ENCODE measurements around the gene UBE2C. TPM values are rescaled to one million over a fixed set of nuclear protein-coding genes. Genes with fewer than 3 reads are reported as not detected.

Gene UBE2C
- total RNA-seq, 1 donor from 2014 or later: 33.0 TPM

GRCh38 chr20:45857882-45858216 lies 45.4 kb downstream of the UBE2C start:
- Mint-ChIP-seq H3K4me3 (ENCODE audit: unreplicated experiment) (peak overlapping the region; percentile 95), H3K36me3 (ENCODE audit: unreplicated experiment) (no peaks in the 10 kb centered on the region), H3K4me1 (ENCODE audit: low read depth, unreplicated experiment) (peaks cover 6% of the 10 kb centered on the region), H3K27ac (ENCODE audit: unreplicated experiment) (peak overlapping the region; percentile 95), H3K9me3 (ENCODE audit: unreplicated experiment) (peaks cover 4% of the 10 kb centered on the region), H3K27me3 (ENCODE audit: unreplicated experiment) (peaks cover 5% of the 10 kb centered on the region)
- no peak for TF ChIP-seq CTCF (IDR thresholded peaks at IDR 0.05; ENCODE audit: partially characterized antibody, unreplicated experiment)
- DNase-seq: peak; percentile 49

- H3K9me3 Mint-ChIP-seq (ENCODE audit: unreplicated experiment): peaks cover 4% of the 10 kb centered on the region
- peaks cover 4% of the 10 kb centered on the region for H3K4me1 Mint-ChIP-seq (ENCODE audit: low read depth, unreplicated experiment)
- DNase-seq: no peak
- H3K36me3 Mint-ChIP-seq (ENCODE audit: unreplicated experiment): no peaks in the 10 kb centered on the region
- peaks cover 5% of the 10 kb centered on the region for H3K27me3 Mint-ChIP-seq (ENCODE audit: unreplicated experiment)
- no peak overlapping the region for H3K4me3 Mint-ChIP-seq (ENCODE audit: unreplicated experiment)
- H3K27ac Mint-ChIP-seq (ENCODE audit: unreplicated experiment): no peak overlapping the region
- no peak for TF ChIP-seq CTCF (IDR thresholded peaks at IDR 0.05; ENCODE audit: partially characterized antibody, unreplicated experiment)
Measured at GRCh38 chr20:45859916-45860315, 47.5 kb downstream of the UBE2C start.

GRCh38 chr20:45860560-45861220 lies 48.2 kb downstream of the UBE2C start:
- Mint-ChIP-seq H3K9me3 (ENCODE audit: unreplicated experiment) (peaks cover 4% of the 10 kb centered on the region), H3K4me1 (ENCODE audit: low read depth, unreplicated experiment) (peaks cover 4% of the 10 kb centered on the region), H3K27ac (ENCODE audit: unreplicated experiment) (no peak overlapping the region), H3K36me3 (ENCODE audit: unreplicated experiment) (no peaks in the 10 kb centered on the region), H3K4me3 (ENCODE audit: unreplicated experiment) (no peak overlapping the region), H3K27me3 (ENCODE audit: unreplicated experiment) (peaks cover 5% of the 10 kb centered on the region)
- no peak for DNase-seq
- TF ChIP-seq CTCF (IDR thresholded peaks at IDR 0.05; ENCODE audit: partially characterized antibody, unreplicated experiment): no peak

- no peak for DNase-seq
- H3K27me3 Mint-ChIP-seq (ENCODE audit: unreplicated experiment): peaks cover 5% of the 10 kb centered on the region
- H3K9me3 Mint-ChIP-seq (ENCODE audit: unreplicated experiment): peaks cover 4% of the 10 kb centered on the region
- peaks cover 4% of the 10 kb centered on the region for H3K4me1 Mint-ChIP-seq (ENCODE audit: low read depth, unreplicated experiment)
- H3K36me3 Mint-ChIP-seq (ENCODE audit: unreplicated experiment): no peaks in the 10 kb centered on the region
- H3K27ac Mint-ChIP-seq (ENCODE audit: unreplicated experiment): no peak overlapping the region
- H3K4me3 Mint-ChIP-seq (ENCODE audit: unreplicated experiment): no peak overlapping the region
- no peak for TF ChIP-seq CTCF (IDR thresholded peaks at IDR 0.05; ENCODE audit: partially characterized antibody, unreplicated experiment)
Measured at GRCh38 chr20:45861221-45862075, 49.0 kb downstream of the UBE2C start.
